Fibroblast of mammary gland (primary cell): ENCODE data around the gene GABRB2.

Experiments used
- DNase-seq: peaks from one replicate; pipeline ENCODE4 v3.0.0-alpha.2; 2010; ENCODE audit warnings: low read depth
- H3K4me3 ChIP-seq: 2 replicates; pipeline ENCODE4 v1.5.1; 2011; ENCODE audit warnings: low read depth, mild to moderate bottlenecking, low read length, moderate library complexity; ENCODE audit not compliant: control insufficient read depth
- CTCF ChIP-seq: conservative IDR thresholded peaks from 2 replicates; pipeline ENCODE4 v1.5.1; 2011; ENCODE audit warnings: low read depth, low read length, inconsistent platforms; ENCODE audit not compliant: control insufficient read depth, insufficient read depth

Gene GABRB2

DNA sequence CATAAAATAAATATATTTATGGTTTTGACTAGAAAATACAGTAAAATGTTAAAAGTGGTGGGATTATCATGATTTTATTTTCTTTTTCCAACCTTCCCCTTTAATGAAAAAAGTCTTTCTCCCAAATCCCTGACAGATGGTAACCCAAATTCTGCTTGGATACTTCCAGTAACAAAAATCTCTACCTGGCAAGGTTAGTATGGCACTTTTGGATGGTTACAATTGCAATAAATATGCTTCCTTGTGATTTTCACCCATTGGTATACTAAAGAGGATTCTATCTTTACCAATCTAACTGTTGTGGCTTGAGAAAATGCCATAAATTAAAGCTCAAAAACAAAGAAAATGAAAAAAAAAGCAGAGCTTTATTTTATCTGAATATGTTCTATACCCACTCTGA is 62.8 kb downstream of the GABRB2 start:
- no peak overlapping the region for H3K4me3 ChIP-seq
- no peak for DNase-seq
- TF ChIP-seq CTCF, result no peak

DNA sequence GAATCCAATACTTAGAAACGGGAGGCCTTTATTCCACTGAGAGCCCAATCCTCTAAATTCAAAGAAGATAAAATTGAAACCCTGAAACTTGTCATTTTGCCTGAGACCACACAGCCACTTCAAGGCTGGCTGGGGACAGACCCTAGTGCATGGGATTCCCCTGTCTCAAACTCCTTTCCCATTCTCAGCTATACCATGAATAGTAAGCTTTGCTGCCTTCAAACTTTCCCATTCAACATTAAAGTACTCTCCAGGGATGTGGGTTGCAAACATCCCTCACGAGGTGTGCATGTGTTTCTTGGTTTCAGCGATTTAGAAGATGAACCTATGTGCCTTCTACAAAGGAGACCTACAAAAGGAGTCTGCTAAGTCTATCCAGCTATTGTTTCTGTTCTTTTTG is 64.6 kb downstream of the GABRB2 start:
- no peak for TF ChIP-seq CTCF
- DNase-seq, result no peak
- H3K4me3 ChIP-seq, result no peak overlapping the region

- TF ChIP-seq CTCF, result no peak
- H3K4me3 ChIP-seq, result no peak overlapping the region
- DNase-seq, result no peak
Observed at GRCh38 chr5:161471211-161471950, 75.1 kb downstream of the GABRB2 start.

DNA sequence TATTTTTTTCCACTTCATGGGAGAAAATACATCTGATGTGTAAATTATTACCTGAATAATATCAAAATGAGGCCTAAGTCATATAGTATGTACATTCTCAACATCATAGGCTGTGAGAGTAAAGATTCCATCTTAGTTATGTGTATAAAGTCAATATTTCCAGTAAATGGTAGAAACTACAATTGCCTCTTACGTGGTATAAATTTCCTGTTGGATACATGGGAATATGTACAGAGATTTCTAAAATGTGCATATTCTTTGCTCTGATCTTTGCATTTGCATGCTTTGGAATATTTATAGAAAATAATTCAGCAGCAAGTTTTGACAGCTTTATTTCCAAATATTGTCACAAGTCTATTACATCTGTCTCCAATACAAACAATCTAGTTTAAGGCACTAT is 78.8 kb downstream of the GABRB2 start:
- H3K4me3 ChIP-seq, result no peak overlapping the region
- DNase-seq, result no peak
- no peak for TF ChIP-seq CTCF

DNA sequence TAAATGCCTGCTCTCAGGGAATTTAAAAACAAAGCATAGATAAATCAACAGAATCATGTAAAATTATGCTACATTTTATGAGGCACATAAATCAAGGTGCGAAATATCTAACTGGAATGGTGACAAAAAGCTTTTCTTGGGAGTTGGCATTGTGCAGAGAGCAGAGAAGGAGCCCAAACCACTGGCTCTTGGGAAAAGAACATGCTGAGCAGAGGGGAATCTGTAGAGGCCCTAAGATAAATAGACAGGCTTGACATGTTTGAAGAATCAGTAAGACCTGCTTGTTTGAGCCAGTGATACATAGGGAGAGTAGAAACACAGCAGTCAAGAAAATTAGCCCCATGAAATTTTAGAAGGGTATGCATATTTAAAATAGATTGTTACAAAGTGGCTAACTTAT is 85.8 kb downstream of the GABRB2 start:
- no peak overlapping the region for H3K4me3 ChIP-seq
- no peak for TF ChIP-seq CTCF

DNA sequence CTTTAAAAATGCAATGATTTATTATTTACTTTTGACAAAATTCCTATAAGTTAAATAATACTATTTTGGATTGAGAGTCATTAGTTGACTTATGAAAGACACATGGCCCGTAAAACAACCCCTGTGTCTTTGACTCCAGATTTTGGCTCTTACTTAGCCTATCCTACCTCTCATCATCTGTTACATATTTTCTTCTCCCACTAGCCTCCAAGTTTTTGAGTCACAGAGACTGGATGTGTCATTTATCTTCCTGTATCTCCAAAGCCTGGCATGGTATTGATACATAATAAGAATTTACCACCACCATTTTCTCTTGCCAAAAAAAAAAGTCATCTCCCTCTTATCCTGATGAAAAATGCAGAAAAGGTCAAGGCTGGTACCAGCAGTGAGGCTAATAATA is 99.9 kb downstream of the GABRB2 start:
- no peak for TF ChIP-seq CTCF
- DNase-seq, result no peak
- H3K4me3 ChIP-seq, result no peak overlapping the region

More for the DNA sequence above, 85.8 kb downstream of the GABRB2 start:
- DNase-seq, result no peak
